Transverse colon (tissue), 3 donors: ENCODE results near the gene SNX12.

Source experiments
- CTCF ChIP-seq, 5 experiments: fragments of 200-600 bp in 3 of 5; fragments of 450-650 bp in 2 of 5; sonication (generic) in 3 of 5; IDR thresholded peaks; 1 replicate in 2 of 5; 2 replicates in 3 of 5; pipeline ENCODE4 v1.5.1; 2016 to 2017; ENCODE audit warnings: antibody characterized with exemption in 5 of 5, inconsistent platforms in 3 of 5, mild to moderate bottlenecking in 2 of 5, moderate library complexity in 1 of 5
- POLR2A ChIP-seq: fragments of 450-650 bp; IDR thresholded peaks from one replicate; pipeline ENCODE4 v1.6.1; 2016; ENCODE audit warnings: antibody characterized with exemption, mild to moderate bottlenecking, moderate library complexity

- TF ChIP-seq CTCF (IDR thresholded peaks at IDR 0.05) (no peak), POLR2A (no peak)
Observed at GRCh38 chrX:71085900-71086299, 17.8 kb upstream of the SNX12 start.
